Glomerular endothelial cell (primary cell): Measurements from ENCODE around the gene CHN1. TPM values are rescaled to one million over a fixed set of nuclear protein-coding genes. Genes with fewer than 3 reads are reported as not detected.

Source experiments
- DNase-seq: peaks from one replicate; pipeline ENCODE4 v3.0.0-alpha.2; 2011; ENCODE audit warnings: low read depth, low spot score; ENCODE audit errors: extremely low read depth
- total RNA-seq: library from RNA; depleted of rRNA; stranded (reverse); fragments of >200 nt; gene quantifications from 2 replicates; pipeline ENCODE4 v1.2.3, GENCODE V29; 2015

Gene CHN1
- total RNA-seq, 1 donor from 2014 or later: 25.1 TPM

DNA sequence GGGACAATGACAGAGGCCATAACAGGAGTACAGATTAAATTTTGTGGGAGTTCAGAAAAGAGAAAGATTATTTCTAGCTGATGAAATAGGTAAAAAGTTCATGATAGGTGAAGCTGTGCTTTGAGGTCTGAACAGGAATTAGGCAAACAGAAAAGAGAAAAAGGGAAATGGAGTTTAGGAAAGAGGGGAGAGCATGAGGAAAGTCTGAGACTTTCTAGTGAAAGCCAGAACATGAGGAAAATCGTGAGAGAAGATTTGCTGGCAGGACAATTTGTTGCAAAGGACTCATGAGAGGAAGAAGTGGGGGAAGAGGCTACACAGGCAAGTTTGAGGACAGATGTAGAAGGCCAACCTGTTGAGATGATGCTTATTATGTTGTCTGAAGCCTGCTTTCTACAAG lies 6.3 kb upstream of the CHN1 start:
- DNase-seq: no peak

DNA sequence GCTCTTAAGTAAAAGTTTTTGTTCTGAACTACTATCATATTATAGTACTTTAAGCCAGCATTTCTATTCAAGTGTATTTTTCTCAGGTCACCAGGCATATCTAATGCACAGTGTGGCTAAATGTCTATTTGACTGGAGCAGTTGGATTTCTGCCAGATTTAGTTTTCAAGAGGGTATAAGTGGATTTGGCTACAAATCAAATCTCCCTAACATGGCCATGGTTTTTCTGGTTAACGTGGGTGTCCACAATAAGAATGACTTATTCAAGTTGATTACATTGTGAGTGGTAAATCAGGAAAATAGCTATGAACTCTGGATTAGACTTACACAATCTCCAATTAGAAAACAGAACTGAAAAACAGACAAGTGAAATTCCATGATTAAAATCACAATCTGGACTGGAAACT lies 5.7 kb upstream of the CHN1 start:
- no peak for DNase-seq

DNA sequence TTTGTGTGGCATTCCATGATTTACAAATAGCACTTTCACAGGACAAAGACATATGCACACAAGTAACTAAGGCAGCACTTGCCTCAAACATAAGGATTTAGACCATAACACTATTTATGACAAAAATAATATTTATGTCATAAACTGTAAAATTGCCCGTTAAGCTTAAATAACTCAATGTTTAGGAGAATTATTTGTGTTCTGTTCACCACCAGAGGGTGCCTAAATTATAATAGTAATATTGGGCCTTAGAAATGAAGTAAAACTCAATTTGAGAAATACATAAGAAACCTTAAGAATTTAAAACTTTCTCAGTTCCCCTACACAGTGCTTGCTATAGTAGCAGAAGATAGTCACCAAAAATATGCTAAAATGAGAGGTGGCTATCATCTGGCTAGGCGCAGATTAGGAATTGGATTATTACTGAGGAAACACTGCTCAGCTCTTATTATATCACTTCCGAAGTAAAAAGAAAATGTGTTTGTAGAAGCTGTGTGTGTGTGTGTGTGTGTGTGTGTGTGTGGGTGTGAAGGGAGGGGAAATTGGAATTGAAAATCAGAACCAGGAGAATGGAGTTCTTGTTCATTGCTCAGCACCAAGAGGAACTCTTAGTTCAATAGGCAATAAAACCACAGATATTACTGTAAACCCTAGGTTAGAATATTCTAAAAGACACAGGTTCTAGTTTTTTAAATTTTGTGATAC lies 4.9 kb upstream of the CHN1 start:
- DNase-seq: no peak

DNA sequence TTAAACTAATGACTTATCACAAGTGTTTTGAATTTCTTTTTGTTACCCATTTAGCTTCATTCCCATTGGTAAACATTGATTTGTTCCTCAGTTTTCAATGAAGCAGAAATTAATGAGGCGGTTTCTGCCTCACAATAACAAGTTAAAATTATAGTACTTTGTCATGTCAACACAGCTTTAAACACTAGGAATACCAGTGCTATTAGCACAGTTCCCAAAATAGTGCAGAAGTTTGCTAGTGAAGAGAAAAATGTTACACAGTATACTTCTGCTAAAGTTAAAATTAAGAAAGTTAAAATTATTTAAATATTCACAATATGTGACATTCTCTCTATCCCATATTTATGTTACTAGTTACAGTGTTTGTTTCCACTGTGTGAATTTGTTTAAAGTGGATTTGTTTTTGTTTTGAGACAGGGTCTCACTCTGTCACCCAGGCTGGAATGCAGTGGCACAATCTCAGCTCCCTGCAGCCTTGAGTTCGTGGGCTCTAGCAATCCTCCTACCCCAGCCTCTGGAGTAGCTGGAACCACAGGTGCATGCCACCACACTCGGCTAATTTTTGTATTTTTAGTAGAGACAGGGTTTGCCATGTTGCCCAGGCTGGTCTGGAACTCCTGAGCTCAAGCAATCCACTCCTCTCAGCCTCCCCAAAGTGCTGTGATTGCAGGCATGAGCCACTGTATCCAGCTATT lies 3.8 kb upstream of the CHN1 start:
- no peak for DNase-seq

DNA sequence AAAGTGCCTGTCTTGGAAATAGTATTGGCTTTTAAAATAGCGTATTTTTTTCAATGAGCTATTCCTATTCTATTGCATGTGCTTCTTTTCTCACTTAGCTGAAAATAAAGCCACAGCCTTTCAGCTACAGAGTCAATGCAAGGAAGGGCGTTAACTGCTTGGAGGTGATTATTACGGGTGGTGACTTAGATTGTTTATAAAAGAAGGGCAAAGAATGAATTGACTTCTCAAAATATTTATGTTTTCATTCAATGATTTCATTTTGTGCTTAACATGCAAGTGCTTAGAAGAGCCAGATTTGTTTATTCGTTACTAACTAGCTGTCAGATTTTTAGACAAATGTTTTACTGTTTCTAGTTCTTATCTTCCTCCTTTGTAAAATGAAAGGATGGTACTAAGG lies 2.8 kb upstream of the CHN1 start:
- no peak for DNase-seq

DNA sequence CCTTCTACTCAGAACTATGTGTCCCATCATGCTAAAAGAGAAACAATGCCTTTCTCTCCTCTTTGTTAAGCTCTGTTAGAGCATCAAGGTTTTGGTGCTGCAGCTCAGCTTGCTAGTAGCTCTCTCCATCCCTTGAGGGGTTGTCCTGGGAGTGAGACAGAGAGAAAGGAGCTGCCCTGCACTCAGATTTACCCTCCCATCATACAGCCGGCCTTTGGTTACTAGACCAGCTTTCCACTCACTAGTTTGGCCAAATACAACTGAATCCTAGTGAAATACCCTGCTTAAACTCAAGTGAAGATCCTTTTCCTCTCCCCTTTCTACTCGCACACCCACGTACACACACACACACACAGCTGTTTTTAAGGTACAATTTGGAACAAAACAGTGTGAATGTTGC lies 2.3 kb upstream of the CHN1 start:
- no peak for DNase-seq

DNA sequence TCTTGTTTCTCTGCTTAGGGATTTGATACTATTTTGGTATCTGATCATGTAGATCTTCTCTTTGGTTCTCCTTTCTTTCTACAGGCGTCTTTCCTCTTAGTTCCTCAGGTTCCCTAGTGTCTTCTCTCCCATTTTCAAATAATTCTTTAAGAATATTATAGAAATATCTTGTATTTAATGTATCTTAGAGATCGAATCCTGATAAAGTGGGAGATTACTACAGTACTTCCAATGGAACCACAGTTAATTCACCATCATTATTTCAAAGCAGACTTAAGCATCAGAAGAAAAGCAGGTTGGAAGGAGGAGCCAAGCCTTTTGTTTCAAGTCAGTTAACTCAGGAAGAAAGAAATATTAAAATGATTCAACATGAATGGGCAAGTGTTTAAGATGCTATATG lies 1.1 kb upstream of the CHN1 start:
- DNase-seq: no peak

DNA sequence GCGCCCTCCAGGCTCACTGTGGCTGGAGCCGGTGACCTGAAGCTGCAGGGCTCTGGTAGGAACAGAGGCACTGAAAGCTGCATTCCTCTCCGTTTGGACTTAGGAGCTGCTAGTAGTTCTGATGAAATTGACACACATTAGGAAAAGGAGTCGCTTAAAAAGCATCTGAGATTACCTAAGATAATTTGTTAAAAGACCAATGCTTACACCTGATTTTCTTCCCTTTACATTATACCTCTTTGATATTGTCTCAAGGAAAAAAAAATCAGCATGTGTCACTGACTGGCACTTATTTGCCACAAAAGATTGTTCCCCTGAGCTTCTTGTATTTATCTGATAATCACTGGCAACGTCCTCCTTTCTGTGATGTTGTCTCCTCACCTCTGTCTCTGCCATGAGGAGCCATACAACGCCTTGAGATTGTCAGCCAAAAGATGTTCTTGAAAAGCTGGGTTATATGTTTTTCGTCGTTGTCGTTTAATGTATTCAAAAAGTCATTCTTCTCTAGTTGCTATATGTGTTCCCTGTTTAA lies 618 bp upstream of the CHN1 start:
- DNase-seq: no peak

DNA sequence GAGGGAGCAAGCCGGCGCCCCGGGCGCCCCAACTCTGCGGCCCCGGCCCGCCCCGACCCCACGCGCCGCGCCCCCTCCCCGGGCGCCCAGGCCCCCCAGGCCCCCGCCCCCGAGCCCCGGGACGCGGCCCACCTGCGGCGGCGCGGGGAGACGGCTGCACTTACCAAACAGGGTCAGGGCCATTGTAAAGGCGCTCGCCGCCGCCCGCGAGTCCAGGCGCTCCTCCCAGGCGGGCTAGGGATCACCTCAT lies 526 bp downstream of the CHN1 start:
- DNase-seq: no peak

DNA sequence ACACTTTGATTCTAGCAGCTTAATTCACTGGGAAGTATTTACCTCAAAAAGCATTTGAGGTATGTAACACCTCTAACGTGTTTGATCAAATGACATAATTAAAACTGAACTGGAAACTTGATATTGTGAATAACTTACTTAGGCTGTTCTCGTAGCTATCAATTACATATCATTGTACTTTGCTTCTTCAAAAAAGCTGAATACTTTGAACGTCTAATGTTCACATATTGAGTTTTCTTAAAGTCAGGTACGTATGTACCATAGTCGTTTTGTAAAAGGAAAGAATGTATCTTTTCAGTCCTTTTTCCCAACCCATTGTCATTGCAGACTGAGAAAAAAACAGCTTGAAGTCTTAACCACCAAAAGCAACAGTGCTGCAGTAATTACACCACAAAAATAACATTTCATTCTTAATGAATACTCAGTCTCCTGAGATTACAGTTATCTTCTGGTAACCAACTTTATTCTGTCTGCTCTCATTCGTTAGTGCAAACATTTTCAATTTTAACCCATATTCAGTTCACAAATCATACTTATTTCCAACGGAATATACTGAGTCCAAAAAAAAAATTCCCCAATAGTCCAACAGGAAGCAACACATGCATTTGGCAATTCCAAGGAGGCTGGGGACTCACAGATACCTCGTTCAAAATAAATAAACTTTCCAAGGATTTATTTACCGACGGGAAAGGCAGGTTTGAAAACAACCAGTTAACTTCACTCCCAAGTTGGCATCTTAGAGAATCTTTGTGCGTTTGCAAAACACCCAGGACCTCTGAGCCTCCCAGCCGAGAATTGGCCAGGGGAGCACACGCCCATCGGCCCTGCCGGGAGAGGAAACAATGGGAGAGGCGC lies 1.1 kb downstream of the CHN1 start:
- no peak for DNase-seq

DNA sequence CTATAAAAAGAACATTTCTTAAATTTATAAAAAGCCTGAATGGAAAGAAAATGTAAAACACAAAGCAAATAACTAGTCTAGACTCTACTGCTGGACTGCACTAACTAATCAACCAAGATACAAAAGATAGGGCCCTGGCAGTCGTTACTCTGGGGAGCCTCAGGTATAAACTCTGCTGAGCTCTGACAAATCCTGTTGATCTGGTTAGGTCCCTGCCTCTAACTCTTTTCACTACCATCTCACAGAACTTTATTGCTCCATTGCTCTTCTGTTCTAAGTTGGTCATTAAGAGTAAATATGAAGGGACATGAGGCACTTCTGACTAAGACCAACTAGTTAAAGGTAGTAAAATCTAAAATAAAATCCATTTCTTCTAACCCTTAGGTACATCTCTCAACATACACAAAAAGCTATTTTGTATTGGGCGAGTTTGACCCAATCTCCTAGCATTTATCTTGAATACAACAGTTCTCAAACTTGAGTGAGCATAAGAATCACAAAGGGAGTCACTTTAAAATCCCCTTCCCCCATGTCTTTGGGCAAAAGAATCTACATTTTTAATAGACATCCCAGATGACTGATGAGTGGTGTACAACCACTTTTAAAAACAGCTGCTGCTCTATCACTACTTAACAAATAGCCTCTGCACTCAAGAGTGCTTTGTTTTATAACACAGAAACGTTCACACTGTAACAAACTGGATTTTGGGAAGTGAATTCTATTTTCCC lies 2.5 kb downstream of the CHN1 start:
- DNase-seq: no peak

DNA sequence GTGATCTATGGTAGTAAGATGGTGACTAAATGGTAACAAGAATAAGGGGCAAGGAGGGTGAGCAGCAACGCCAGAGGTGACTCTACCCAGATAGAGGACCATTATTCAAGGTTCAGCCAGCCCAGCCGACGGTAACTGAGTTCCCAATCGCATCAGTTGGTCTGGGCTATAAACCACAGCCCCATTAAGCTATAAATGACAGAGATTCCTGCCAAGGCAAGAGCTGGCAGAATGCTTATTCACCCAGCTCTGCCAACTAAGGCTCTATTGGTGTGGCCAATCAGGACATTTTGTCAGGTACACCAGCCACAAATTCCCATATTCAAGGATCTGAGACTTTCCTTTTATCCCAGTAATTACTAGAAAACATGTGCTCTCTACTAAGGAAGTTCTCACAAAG lies 3.6 kb downstream of the CHN1 start:
- no peak for DNase-seq

DNA sequence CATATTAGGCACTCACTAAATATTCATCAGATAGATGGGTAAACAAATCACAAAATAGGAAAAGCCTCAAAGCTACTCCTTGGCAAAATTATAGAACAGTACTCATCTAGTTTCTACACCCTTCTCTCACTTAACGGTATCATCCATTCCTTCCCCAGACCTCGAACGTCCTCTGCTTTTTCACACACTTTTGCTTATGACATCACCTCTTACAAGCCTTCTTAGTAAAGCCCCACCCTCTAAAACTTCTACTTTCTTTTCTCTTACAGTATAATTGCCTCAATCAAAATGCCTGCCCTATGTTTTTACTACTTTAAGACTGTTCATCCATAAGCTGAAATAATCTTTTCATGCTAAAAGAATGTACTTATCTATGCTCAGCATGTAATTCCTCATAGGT lies 8.1 kb downstream of the CHN1 start:
- DNase-seq: no peak

DNA sequence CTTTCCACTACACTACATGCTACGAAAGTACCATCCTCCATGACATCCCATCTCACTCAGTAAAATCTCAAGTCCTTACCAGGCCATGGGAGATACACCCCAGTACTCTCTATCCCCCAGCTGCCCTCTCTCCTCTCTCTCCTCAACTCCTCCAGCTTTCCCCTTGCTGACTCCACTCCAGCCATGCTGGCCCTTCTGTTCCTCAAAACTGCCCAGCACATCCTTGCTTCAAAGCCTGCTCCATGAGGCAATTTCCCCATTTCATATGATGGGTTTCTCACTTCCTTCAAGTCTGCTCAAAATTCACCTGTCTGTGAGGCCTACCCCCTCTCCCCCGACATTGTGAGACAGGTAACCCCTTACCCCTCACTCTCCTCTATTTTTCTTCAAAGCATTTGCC lies 8.6 kb downstream of the CHN1 start:
- no peak for DNase-seq

DNA sequence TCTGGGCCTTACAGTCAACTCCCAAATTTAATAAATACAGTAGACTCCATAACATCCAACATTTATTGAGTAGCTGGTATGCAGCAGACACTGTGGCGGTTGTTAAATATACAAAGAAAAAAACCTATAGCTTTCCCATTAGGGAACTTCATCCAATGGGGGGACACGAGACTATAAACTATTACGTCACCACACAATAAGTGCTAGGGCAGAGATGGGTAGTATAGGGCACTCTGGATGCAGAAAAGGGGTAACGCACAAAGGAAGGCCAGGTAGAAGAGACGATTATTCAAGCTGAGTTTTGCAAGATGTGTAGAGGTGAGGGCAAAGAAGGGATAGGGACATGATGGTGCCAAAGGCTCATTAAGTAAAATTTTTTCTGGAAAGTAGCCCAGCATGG lies 10.8 kb downstream of the CHN1 start:
- DNase-seq: no peak

DNA sequence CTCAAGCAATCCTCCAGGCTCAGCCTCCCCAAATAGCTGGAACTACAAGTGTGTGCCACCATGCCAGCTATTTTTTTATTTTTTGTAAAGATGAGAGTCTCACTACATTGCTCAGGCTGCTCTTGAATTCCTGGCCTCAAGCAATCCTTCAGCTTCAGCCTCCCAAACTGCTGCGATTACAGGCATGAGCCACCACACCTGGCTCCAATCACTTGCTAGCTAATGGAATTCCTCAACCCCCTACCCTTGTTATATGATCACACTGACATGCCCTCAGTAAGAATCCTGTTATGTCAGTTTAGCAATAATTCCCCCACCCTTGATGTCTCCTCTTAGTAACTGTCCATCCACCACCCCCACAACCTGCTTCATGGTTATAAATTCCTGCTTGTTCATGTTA lies 12.3 kb downstream of the CHN1 start:
- DNase-seq: no peak

DNA sequence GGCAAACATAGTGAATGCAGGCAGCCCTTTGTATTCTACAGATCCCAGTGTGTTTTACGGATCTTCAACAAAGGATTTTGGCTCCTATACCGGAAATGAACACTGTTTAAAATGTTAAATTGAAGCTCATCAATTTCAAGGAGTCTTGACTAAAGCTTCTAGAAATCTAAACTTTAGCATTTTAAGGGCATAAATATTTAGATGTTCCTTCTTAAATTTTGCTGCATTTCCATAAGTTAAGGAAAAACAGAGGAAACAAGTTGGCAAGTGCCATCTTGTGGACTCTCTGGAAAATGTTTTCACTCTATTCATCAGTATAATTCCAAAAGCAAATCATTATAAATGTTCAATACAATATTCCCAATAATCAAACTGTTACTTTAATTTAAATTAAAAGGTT lies 19.6 kb downstream of the CHN1 start:
- DNase-seq: no peak

DNA sequence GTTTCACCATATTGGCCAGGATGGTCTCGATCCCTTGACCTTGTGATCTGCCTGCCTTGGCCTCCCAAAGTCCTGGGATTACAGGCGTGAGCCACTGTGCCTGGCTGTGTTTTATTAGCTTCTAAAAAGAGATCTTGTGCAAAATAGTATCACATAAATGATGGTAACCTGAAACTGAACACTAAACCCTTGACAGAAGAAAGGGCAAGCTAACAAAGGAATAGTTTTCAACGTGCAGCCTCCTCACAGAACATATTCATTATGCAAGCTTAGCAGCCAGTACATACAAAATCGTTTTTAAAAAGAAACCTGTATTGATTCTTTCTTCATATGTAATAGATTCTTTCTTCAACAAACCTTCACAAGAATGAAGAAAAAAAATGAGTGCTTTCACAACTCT lies 20.6 kb downstream of the CHN1 start:
- no peak for DNase-seq

DNA sequence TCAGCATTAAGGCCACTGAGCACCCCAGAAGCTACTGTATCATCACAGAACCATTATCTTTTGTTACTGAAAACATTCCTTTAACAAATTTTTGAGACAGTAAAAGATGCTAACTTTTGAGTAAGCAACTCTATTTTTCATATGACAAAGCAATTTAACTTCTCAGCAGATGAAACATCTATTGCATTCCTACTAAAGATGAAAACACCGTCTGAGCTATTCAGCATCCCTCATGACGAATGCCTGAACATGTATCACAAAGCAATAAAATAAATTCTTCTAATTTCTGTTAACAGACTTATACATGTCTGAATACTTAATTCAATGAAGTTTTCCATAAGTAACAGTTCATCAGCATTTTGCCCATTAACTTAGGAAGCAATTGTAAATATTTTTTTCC lies 23.9 kb downstream of the CHN1 start:
- DNase-seq: no peak

DNA sequence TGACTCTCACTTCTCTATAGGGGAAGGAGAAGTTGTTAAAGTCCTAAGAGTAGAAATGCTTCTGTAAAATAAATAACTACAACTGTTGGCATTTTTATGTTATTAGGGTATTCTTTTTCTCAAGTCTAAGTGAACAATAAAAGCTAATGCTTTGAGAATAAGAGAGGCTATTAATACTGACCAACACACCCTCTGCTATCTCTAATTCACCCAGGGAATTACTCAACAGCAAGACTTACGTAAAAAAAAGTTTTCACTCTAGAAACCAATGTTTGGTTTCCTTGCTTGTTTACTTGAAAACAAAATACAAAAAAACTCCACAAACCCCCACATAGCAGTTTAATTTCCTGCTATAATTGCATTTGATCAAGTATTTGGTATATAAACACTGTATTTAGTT lies 25.2 kb downstream of the CHN1 start:
- no peak for DNase-seq

DNA sequence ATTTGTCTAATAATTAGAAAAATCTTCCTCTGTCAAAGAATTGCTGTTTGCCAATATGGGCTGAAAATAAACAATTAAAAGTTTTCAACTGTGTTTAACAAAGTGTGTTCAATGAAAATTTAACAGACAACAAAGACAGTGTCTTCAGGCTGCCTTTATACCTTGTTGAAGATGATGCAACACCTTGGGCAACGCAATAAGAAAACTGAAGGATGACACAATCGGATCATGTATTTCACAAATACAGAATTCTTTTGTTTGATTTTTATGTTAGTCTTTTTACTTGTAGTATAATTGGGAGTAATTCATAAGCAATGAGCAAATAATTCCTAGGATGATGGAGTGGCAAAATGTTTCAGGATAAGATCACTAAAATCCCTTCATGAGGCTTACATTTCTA lies 27.8 kb downstream of the CHN1 start:
- no peak for DNase-seq
